Fibroblast of lung (primary cell): ENCODE results near the gene INTS11. TPM values are rescaled to one million over a fixed set of nuclear protein-coding genes. Genes with fewer than 3 reads are reported as not detected.
A peak's percentile ranks its signal among the peaks of the same experiment; 100 is the strongest.

Source experiments
- DNase-seq, 2 donors: peaks; one replicate each; pipeline versions ENCODE4 v3.0.0 to v3.0.0-alpha.2; 2010; ENCODE audit warnings: low read depth in 2 of 2
- H2AFZ ChIP-seq: 2 replicates; pipeline ENCODE4 v1.5.1; 2012; ENCODE audit warnings: low read length, control low read depth, inconsistent platforms
- H3K27ac ChIP-seq: 2 replicates; pipeline ENCODE4 v1.5.1; 2011; ENCODE audit warnings: low read length, control low read depth; ENCODE audit not compliant: insufficient read depth
- H3K27me3 ChIP-seq: 2 replicates; pipeline ENCODE4 v1.5.1; 2011; ENCODE audit warnings: mild to moderate bottlenecking, low read length; ENCODE audit not compliant: control insufficient read depth, insufficient read depth
- H3K36me3 ChIP-seq: 2 replicates; pipeline ENCODE4 v1.5.1; 2011; ENCODE audit warnings: low read length; ENCODE audit not compliant: control insufficient read depth, insufficient read depth
- H3K4me1 ChIP-seq: 2 replicates; pipeline ENCODE4 v1.5.1; 2011; ENCODE audit warnings: low read length; ENCODE audit not compliant: control insufficient read depth, insufficient read depth; ENCODE audit errors: extremely low read depth
- H3K4me2 ChIP-seq: 2 replicates; pipeline ENCODE4 v1.5.1; 2011; ENCODE audit warnings: low read length, control low read depth; ENCODE audit not compliant: insufficient read depth; ENCODE audit errors: extremely low read depth
- H3K4me3 ChIP-seq, 4 experiments: fragments of 200-600 bp in 1 of 4; sonication (generic) in 1 of 4; replicated peaks in 1 of 4; 2 replicates each; pipeline ENCODE4 v1.5.1; 2011 to 2016; ENCODE audit warnings: low read length in 4 of 4, low read depth in 3 of 4, mild to moderate bottlenecking in 3 of 4, control low read depth in 2 of 4, inconsistent platforms in 1 of 4, mixed read lengths in 1 of 4; ENCODE audit not compliant: insufficient read depth in 1 of 4; ENCODE audit errors: control extremely low read depth in 1 of 4
- H3K79me2 ChIP-seq: 2 replicates; pipeline ENCODE4 v1.5.1; 2012; ENCODE audit warnings: mild to moderate bottlenecking, low read length, inconsistent platforms; ENCODE audit not compliant: control insufficient read depth, insufficient read depth
- H3K9ac ChIP-seq: 2 replicates; pipeline ENCODE4 v1.5.1; 2011; ENCODE audit warnings: mild to moderate bottlenecking, low read length, control low read depth; ENCODE audit not compliant: insufficient read depth
- H3K9me3 ChIP-seq: 2 replicates; pipeline ENCODE4 v1.5.1; 2012; ENCODE audit warnings: low read depth, low read length; ENCODE audit not compliant: control insufficient read depth, insufficient read depth
- H4K20me1 ChIP-seq: 2 replicates; pipeline ENCODE4 v1.5.1; 2011; ENCODE audit warnings: low read length; ENCODE audit not compliant: control insufficient read depth, insufficient read depth; ENCODE audit errors: extremely low read depth
- EZH2 ChIP-seq: IDR thresholded peaks from 2 replicates; pipeline ENCODE4 v1.5.1; 2012; ENCODE audit warnings: low read length, control low read depth, mild to moderate bottlenecking; ENCODE audit errors: missing control alignments
- polyA plus RNA-seq, 2 donors: library from polyadenylated mRNA; depleted of rRNA in 1 of 2; stranded (reverse) in 1 of 2; unstranded in 1 of 2; fragments of >200 nt; gene quantifications; 2 replicates each; pipeline ENCODE4 v1.2.1, GENCODE V29; 2011 to 2012; ENCODE audit warnings: missing spikeins in 1 of 2
- total RNA-seq: library from RNA; depleted of rRNA; stranded (reverse); fragments of >200 nt; gene quantifications from 2 replicates; pipeline ENCODE4 v1.2.1, GENCODE V29; 2014
- TF ChIP-seq, protein P1 (sequence below), 2 donors: IDR thresholded peaks in 1 of 2; conservative IDR thresholded peaks in 1 of 2; 1 replicate in 1 of 2; 2 replicates in 1 of 2; pipeline ENCODE4 v1.5.1; 2011 to 2012; ENCODE audit warnings: low read length in 2 of 2, control low read depth in 1 of 2, inconsistent platforms in 1 of 2, low read depth in 1 of 2, mild to moderate bottlenecking in 1 of 2

Gene INTS11
- total and polyA plus RNA-seq, 2 donors (not counting 1 experiment from before 2014, with no cell fraction given): 44.1 to 69.2 TPM

- Histone ChIP-seq H3K4me2 (peak overlapping the region; percentile 44), H3K4me3 (peak overlapping the region in 2 of 4 experiments; percentile 14 to 45), H3K9me3 (no peaks in the 10 kb centered on the region), H3K27ac (peak overlapping the region; percentile 28), H3K9ac (no peak overlapping the region), H3K36me3 (peaks cover 25% of the 10 kb centered on the region), H2AFZ (no peak overlapping the region), H3K27me3 (no peaks in the 10 kb centered on the region), H3K79me2 (peaks cover 67% of the 10 kb centered on the region), H4K20me1 (no peaks in the 10 kb centered on the region), H3K4me1 (peaks cover 16% of the 10 kb centered on the region)
- DNase-seq: no peak
- no peak for TF ChIP-seq EZH2
- TF ChIP-seq, protein P1, sequence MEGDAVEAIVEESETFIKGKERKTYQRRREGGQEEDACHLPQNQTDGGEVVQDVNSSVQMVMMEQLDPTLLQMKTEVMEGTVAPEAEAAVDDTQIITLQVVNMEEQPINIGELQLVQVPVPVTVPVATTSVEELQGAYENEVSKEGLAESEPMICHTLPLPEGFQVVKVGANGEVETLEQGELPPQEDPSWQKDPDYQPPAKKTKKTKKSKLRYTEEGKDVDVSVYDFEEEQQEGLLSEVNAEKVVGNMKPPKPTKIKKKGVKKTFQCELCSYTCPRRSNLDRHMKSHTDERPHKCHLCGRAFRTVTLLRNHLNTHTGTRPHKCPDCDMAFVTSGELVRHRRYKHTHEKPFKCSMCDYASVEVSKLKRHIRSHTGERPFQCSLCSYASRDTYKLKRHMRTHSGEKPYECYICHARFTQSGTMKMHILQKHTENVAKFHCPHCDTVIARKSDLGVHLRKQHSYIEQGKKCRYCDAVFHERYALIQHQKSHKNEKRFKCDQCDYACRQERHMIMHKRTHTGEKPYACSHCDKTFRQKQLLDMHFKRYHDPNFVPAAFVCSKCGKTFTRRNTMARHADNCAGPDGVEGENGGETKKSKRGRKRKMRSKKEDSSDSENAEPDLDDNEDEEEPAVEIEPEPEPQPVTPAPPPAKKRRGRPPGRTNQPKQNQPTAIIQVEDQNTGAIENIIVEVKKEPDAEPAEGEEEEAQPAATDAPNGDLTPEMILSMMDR (conservative IDR thresholded peaks at IDR 0.05 in 1 of 2, IDR thresholded peaks at IDR 0.05 in 1 of 2; ENCODE audit: low read depth in 1 of 2, low read length in 2 of 2): no peak
Measured at GRCh38 chr1:1352786-1353388, 28.4 kb upstream of the INTS11 start.

GRCh38 chr1:1351511-1352427 is 27.3 kb upstream of the INTS11 start:
- H3K79me2 ChIP-seq: peaks cover 67% of the 10 kb centered on the region
- H4K20me1 ChIP-seq: no peaks in the 10 kb centered on the region
- H3K4me2 ChIP-seq: peak overlapping the region; percentile 44
- H3K27me3 ChIP-seq: no peaks in the 10 kb centered on the region
- H3K9me3 ChIP-seq: no peaks in the 10 kb centered on the region
- peak; percentile 55 to 71 for DNase-seq
- H3K4me3 ChIP-seq: peak overlapping the region in 1 of 4 experiments; percentile 45
- no peak overlapping the region for H3K9ac ChIP-seq
- peaks cover 25% of the 10 kb centered on the region for H3K36me3 ChIP-seq
- no peak overlapping the region for H2AFZ ChIP-seq
- TF ChIP-seq EZH2: no peak
- TF ChIP-seq, protein P1 (conservative IDR thresholded peaks at IDR 0.05 in 1 of 2, IDR thresholded peaks at IDR 0.05 in 1 of 2; ENCODE audit: low read depth in 1 of 2, low read length in 2 of 2): no peak
- H3K4me1 ChIP-seq: peaks cover 19% of the 10 kb centered on the region
- H3K27ac ChIP-seq: peak overlapping the region; percentile 18
